H1 (cell line): ENCODE results near the gene PGAP3. TPM values are rescaled to one million over a fixed set of nuclear protein-coding genes. Genes with fewer than 3 reads are reported as not detected.
A peak's percentile ranks its signal among the peaks of the same experiment; 100 is the strongest.

Experiments used
- CTCF ChIA-PET: fragments of 300-600 bp; sonication (Branson Sonifier 250); formaldehyde crosslinking; loops from one replicate; lab custom pipeline; 2021; ENCODE audit not compliant: partially characterized antibody; lab: Charles Lee
- POLR2A ChIA-PET: fragments of 300-600 bp; sonication (Branson Sonifier 250); formaldehyde crosslinking; loops from one replicate; lab custom pipeline; 2021; ENCODE audit warnings: inconsistent platforms; ENCODE audit not compliant: partially characterized antibody; lab: Charles Lee
- DNase-seq, 2 experiments: peaks; one replicate each; pipeline versions ENCODE4 v3.0.0 to v3.0.0-alpha.2; 2010 to 2022; ENCODE audit warnings: low spot score in 2 of 2, low read depth in 1 of 2, mixed read lengths in 1 of 2
- FAIRE-seq: peaks from 2 replicates; lab custom pipeline; 2011; peaks lifted over from hg19 to GRCh38; lab: Jason Lieb, UNC
- H2AFZ ChIP-seq: 2 replicates; pipeline ENCODE4 v1.8.1; 2012; ENCODE audit warnings: low read length, inconsistent platforms
- H2AK5ac ChIP-seq: 2 replicates; pipeline ENCODE4 v1.6.1; 2013; ENCODE audit warnings: low read depth, low read length
- H2BK120ac ChIP-seq: replicated peaks from 2 replicates; pipeline ENCODE3; 2013; ENCODE audit warnings: low read depth, low read length, inconsistent platforms
- H2BK12ac ChIP-seq: 2 replicates; pipeline ENCODE4 v1.6.1; 2013; ENCODE audit warnings: low read depth, low read length
- H2BK15ac ChIP-seq: 2 replicates; pipeline ENCODE4 v1.6.1; 2013; ENCODE audit warnings: low read length
- H2BK20ac ChIP-seq: 2 replicates; pipeline ENCODE4 v1.6.1; 2013; ENCODE audit warnings: low read length
- H2BK5ac ChIP-seq: 2 replicates; pipeline ENCODE4 v1.6.1; 2013; ENCODE audit warnings: low read depth, low read length
- H3K14ac ChIP-seq: 2 replicates; pipeline ENCODE4 v1.6.1; 2013; ENCODE audit warnings: inconsistent platforms; ENCODE audit not compliant: insufficient read length
- H3K18ac ChIP-seq: 2 replicates; pipeline ENCODE4 v1.6.1; 2013; ENCODE audit warnings: low read length; ENCODE audit errors: extremely low read depth
- H3K23ac ChIP-seq: 2 replicates; pipeline ENCODE4 v1.6.1; 2013; ENCODE audit warnings: inconsistent platforms; ENCODE audit not compliant: insufficient read length
- H3K23me2 ChIP-seq: 2 replicates; pipeline ENCODE4 v1.6.1; 2013; ENCODE audit warnings: low read depth, low read length
- H3K27ac ChIP-seq: 2 replicates; pipeline ENCODE4 v1.6.1; 2011; ENCODE audit warnings: low read depth, low read length, inconsistent platforms
- H3K27me3 ChIP-seq, 4 experiments: replicated peaks in 1 of 4; 1 replicate in 1 of 4; 2 replicates in 3 of 4; pipeline versions ENCODE4 v1.6.1 to v1.8.1; 2011 to 2013; ENCODE audit warnings: low read length in 3 of 4, mild to moderate bottlenecking in 3 of 4, inconsistent platforms in 2 of 4, mixed read lengths in 2 of 4, moderate library complexity in 1 of 4; ENCODE audit not compliant: control insufficient read depth in 3 of 4, insufficient read depth in 3 of 4; ENCODE audit errors: extremely low read depth in 1 of 4
- H3K36me3 ChIP-seq, 4 experiments: 2 replicates each; pipeline versions ENCODE4 v1.6.1 to v1.8.1; 2011 to 2013; ENCODE audit warnings: mild to moderate bottlenecking in 4 of 4, low read length in 3 of 4, moderate library complexity in 2 of 4, control low read depth in 1 of 4, inconsistent platforms in 1 of 4; ENCODE audit not compliant: insufficient read depth in 4 of 4, control insufficient read depth in 2 of 4
- H3K4ac ChIP-seq: replicated peaks from 2 replicates; pipeline ENCODE3; 2013; ENCODE audit warnings: low read length, low read depth, mixed read lengths, inconsistent platforms; ENCODE audit not compliant: insufficient read length
- H3K4me1 ChIP-seq, 4 experiments: replicated peaks in 1 of 4; 1 replicate in 1 of 4; 2 replicates in 3 of 4; pipeline versions ENCODE4 v1.6.1 to v1.8.1; 2011 to 2013; ENCODE audit warnings: low read length in 3 of 4, inconsistent platforms in 2 of 4, mixed read lengths in 1 of 4; ENCODE audit not compliant: insufficient read depth in 4 of 4, control insufficient read depth in 3 of 4
- H3K4me2 ChIP-seq, 2 experiments: 2 replicates each; pipeline versions ENCODE4 v1.6.1 to v1.8.1; 2011 to 2013; ENCODE audit warnings: low read depth in 2 of 2, low read length in 2 of 2, control low read depth in 1 of 2, inconsistent platforms in 1 of 2, mild to moderate bottlenecking in 1 of 2; ENCODE audit not compliant: insufficient read depth in 1 of 2
- H3K4me3 ChIP-seq, 4 experiments: fragments of 200-600, 300-600 bp in 1 of 4; sonication (generic), shearing (Covaris generic), sonication (Bioruptor Twin) in 1 of 4; 2 replicates each; pipeline versions ENCODE4 v1.5.1 to v1.8.1; 2011 to 2016; ENCODE audit warnings: low read length in 4 of 4, low read depth in 3 of 4, control low read depth in 2 of 4, inconsistent platforms in 2 of 4, mild to moderate bottlenecking in 2 of 4, mixed read lengths in 1 of 4, moderate library complexity in 1 of 4; ENCODE audit not compliant: insufficient read depth in 2 of 4; ENCODE audit errors: extremely low read depth in 1 of 4
- H3K56ac ChIP-seq: replicated peaks from 2 replicates; pipeline ENCODE3; 2013; ENCODE audit warnings: low read depth, mild to moderate bottlenecking, mixed read lengths, low read length, inconsistent platforms; ENCODE audit not compliant: insufficient read length
- H3K79me1 ChIP-seq: 2 replicates; pipeline ENCODE4 v1.6.1; 2013; ENCODE audit warnings: low read depth, low read length, control low read depth
- H3K79me2 ChIP-seq, 2 experiments: 2 replicates each; pipeline versions ENCODE4 v1.6.1 to v1.8.1; 2012 to 2013; ENCODE audit warnings: low read length in 2 of 2, mild to moderate bottlenecking in 2 of 2, inconsistent platforms in 1 of 2; ENCODE audit not compliant: insufficient read depth in 2 of 2, control insufficient read depth in 1 of 2
- H3K9ac ChIP-seq, 4 experiments: replicated peaks in 1 of 4; 1 replicate in 1 of 4; 2 replicates in 3 of 4; pipeline versions ENCODE4 v1.6.1 to v1.8.1; 2011 to 2013; ENCODE audit warnings: low read depth in 3 of 4, low read length in 3 of 4, control low read depth in 2 of 4, mild to moderate bottlenecking in 2 of 4, moderate library complexity in 2 of 4, inconsistent platforms in 1 of 4; ENCODE audit errors: extremely low read depth in 1 of 4
- H3K9me3 ChIP-seq, 2 experiments: 2 replicates each; pipeline versions ENCODE4 v1.6.1 to v1.8.1; 2012 to 2013; ENCODE audit warnings: mild to moderate bottlenecking in 2 of 2, moderate library complexity in 2 of 2, control low read depth in 1 of 2, inconsistent platforms in 1 of 2, low read depth in 1 of 2, low read length in 1 of 2, mixed read lengths in 1 of 2; ENCODE audit not compliant: insufficient read depth in 2 of 2
- H4K20me1 ChIP-seq, 2 experiments: replicated peaks in 1 of 2; 2 replicates each; pipeline versions ENCODE3 to v1.8.1; 2011 to 2013; ENCODE audit warnings: inconsistent platforms in 2 of 2, low read length in 2 of 2, mild to moderate bottlenecking in 1 of 2; ENCODE audit not compliant: insufficient read depth in 2 of 2, control insufficient read depth in 1 of 2
- H4K5ac ChIP-seq: 2 replicates; pipeline ENCODE4 v1.6.1; 2013; ENCODE audit warnings: low read length, low read depth, mixed read lengths, inconsistent platforms; ENCODE audit not compliant: insufficient read length
- H4K8ac ChIP-seq: 2 replicates; pipeline ENCODE4 v1.8.0; 2013; ENCODE audit warnings: mild to moderate bottlenecking, moderate library complexity, low read length, inconsistent platforms; ENCODE audit not compliant: insufficient read depth; ENCODE audit errors: extremely low read depth
- H4K91ac ChIP-seq: replicated peaks from 2 replicates; pipeline ENCODE3; 2013; ENCODE audit warnings: low read length, mixed read lengths, inconsistent platforms; ENCODE audit not compliant: insufficient read length
- ASH2L ChIP-seq: fragments of 200-600, 300-600 bp; sonication (generic); IDR thresholded peaks from one replicate; pipeline ENCODE4 v1.7.1; 2017; ENCODE audit warnings: low read length
- JUND ChIP-seq: IDR thresholded peaks from 2 replicates; pipeline ENCODE4 v1.6.1; 2011; ENCODE audit warnings: mild to moderate bottlenecking, improper control_type of control experiment, low read length
- KDM1A ChIP-seq: fragments of 200-600, 300-600 bp; sonication (generic); IDR thresholded peaks from 2 replicates; pipeline ENCODE4 v1.7.1; 2016; ENCODE audit warnings: mild to moderate bottlenecking, low read length, borderline replicate concordance
- PHF8 ChIP-seq: fragments of 200-600 bp; sonication (generic); conservative IDR thresholded peaks from 2 replicates; pipeline ENCODE4 v1.7.1; 2012; ENCODE audit warnings: low read depth, mild to moderate bottlenecking, inconsistent platforms, low read length, moderate library complexity
- POLR2AphosphoS5 ChIP-seq: IDR thresholded peaks from 2 replicates; pipeline ENCODE4 v1.6.1; 2011; ENCODE audit warnings: low read depth, low read length
- RFX5 ChIP-seq: IDR thresholded peaks from 2 replicates; pipeline ENCODE4 v1.6.1; 2011; ENCODE audit warnings: low read depth, low read length, improper control_type of control experiment, borderline replicate concordance
- WGBS, 2 experiments: shearing (Covaris generic) in 1 of 2; methylation state at CpG; one replicate each; pipeline versions ENCODE4 v1.1.6 to v1.1.7; 2013 to 2015; ENCODE audit warnings: low lambda C conversion rate in 2 of 2, mixed read lengths in 2 of 2, inconsistent platforms in 1 of 2, low coverage in 1 of 2, missing lambda C conversion rate in 1 of 2; ENCODE audit not compliant: insufficient replicate concordance in 2 of 2, insufficient coverage in 1 of 2, insufficient read length in 1 of 2; ENCODE audit errors: extremely low coverage in 1 of 2, missing lambda C conversion rate in 1 of 2; 5-methylcytosine and 5-hydroxymethylcytosine counted together
- polyA plus RNA-seq, 7 experiments: library from polyadenylated mRNA; depleted of rRNA in 3 of 7; stranded (reverse) in 5 of 7; unstranded in 2 of 7; fragments of >200 nt in 5 of 7; fragments of 200-250 nt in 2 of 7; gene quantifications; 1 replicate in 5 of 7; 2 replicates in 1 of 7; 4 replicates in 1 of 7; pipeline versions ENCODE4 v1.2.1 to v1.2.3, GENCODE V29; 2011 to 2013; ENCODE audit warnings: missing spikeins in 2 of 7, mixed read lengths in 2 of 7
- total RNA-seq: library from RNA; stranded (reverse); fragmentation: NEBNext Ultra II Directional; extraction: Animal tissue kit (Norgen Biotek cat#: 25700); gene quantifications from 2 replicates; pipeline ENCODE4 v1.2.1, GENCODE V29; 2021

Gene PGAP3
- total and polyA plus RNA-seq, 2 of the 8 experiments (the other 6 are each of a cell fraction or from before 2014, with no cell fraction given), result 21.0 to 30.7 TPM

- H3K27ac ChIP-seq, result no peak overlapping the region
- H3K79me2 ChIP-seq, result no peaks in the 10 kb centered on the region
- H3K36me3 ChIP-seq, result peaks cover 32 to 76% (median 57%) of the 10 kb centered on the region in 4 experiments
- H2BK12ac ChIP-seq, result no peak overlapping the region
- H4K91ac ChIP-seq, result no peak overlapping the region
- H3K4me1 ChIP-seq, result peaks cover 0 to 7% (median 4%) of the 10 kb centered on the region in 4 experiments; a peak in 6 of 7 replicates
- 83% methylated on average over 24 of the region's 34 CpGs; no CpG with 5 or more reads in 1 of the 2 experiments for WGBS, 2 experiments
- 0 out of 2 replicates have a peak, but pooled peaks have one; percentile 51 for TF ChIP-seq POLR2AphosphoS5
- no peak for TF ChIP-seq KDM1A
- TF ChIP-seq RFX5, result no peak
- no peak for TF ChIP-seq PHF8
- TF ChIP-seq ASH2L, result no peak
- no peak for TF ChIP-seq JUND
- H3K23me2 ChIP-seq, result no peaks in the 10 kb centered on the region
- no peak overlapping the region for H3K14ac ChIP-seq
- H3K4ac ChIP-seq, result no peak overlapping the region
- POLR2A ChIA-PET, result interaction anchor here (0.7 to 1.6 kb wide), 13 partner anchors 10 to 51 kb away, joined by 3 to 6 read pairs (median 3); partner anchors contain the start of gene ERBB2
- H3K79me1 ChIP-seq, result peaks cover 2% of the 10 kb centered on the region
- no peak overlapping the region for H4K5ac ChIP-seq
- no peak overlapping the region for H3K4me2 ChIP-seq
- H3K56ac ChIP-seq, result no peak overlapping the region
- no peaks in the 10 kb centered on the region for H3K9me3 ChIP-seq
- H4K8ac ChIP-seq, result no peak overlapping the region; the same call in 1 of the 2 replicates
- H2BK5ac ChIP-seq, result no peak overlapping the region
- no peak overlapping the region for H2BK20ac ChIP-seq
- no peak overlapping the region for H3K23ac ChIP-seq
- no peak overlapping the region for H2BK120ac ChIP-seq
- H2BK15ac ChIP-seq, result no peak overlapping the region
- no peak overlapping the region for H3K4me3 ChIP-seq
- peak in 1 of 2 experiments; percentile 81 for DNase-seq
- CTCF ChIA-PET, result interaction anchor here (0.6 to 2.0 kb wide), 5 partner anchors 10 to 69 kb away, joined by 3 to 4 read pairs (median 3); no protein-coding TSS in a partner anchor
- H2AK5ac ChIP-seq, result no peak overlapping the region
- no peak overlapping the region for H3K18ac ChIP-seq
- no peak overlapping the region for H2AFZ ChIP-seq
- H3K27me3 ChIP-seq, result no peaks in the 10 kb centered on the region
- peaks cover 10 to 18% of the 10 kb centered on the region in 2 experiments for H4K20me1 ChIP-seq
- H3K9ac ChIP-seq, result no peak overlapping the region
- FAIRE-seq, result no peak
These were observed 35.4 kb upstream of the PGAP3 start for GRCh38 chr17:39722965-39723848.
